CD4-positive, alpha-beta T cell treated with Interleukin-2 at 100 ng/mL for 4 hours (primary cell): ENCODE results near the gene SETX.

Experiments
- DNase-seq: peaks from one replicate; pipeline ENCODE4 v3.0.0-alpha.2; 2020; ENCODE audit warnings: low spot score

Gene SETX

DNA sequence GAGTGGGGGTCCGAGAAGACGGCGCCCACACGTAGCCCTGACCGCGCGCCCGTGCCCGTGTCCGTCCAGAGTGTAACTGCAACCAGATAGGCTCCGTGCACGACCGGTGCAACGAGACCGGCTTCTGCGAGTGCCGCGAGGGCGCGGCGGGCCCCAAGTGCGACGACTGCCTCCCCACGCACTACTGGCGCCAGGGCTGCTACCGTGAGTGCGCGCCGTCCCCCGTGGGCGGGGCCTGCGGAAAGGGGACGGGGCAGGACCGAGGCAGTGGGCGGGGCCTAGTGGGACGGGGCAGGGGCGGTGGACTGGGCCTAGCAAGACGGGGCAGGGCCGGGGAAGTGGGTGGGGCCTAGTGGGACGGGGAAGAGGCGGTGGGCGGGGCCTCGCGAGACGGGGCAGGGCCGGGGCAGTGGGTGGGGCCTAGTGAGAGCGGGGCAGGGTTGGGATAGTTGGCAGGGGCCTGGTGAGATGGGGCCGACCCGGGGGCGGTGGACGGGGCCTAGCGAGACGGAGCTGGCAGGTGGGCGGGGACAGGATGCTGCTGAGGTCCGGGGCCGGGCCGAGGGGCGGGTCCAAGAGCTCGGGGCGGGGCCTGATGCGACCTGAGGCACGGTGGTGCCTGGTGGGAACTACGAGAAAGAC lies 113.8 kb downstream of the SETX start:
- DNase-seq = peak; percentile 99

DNA sequence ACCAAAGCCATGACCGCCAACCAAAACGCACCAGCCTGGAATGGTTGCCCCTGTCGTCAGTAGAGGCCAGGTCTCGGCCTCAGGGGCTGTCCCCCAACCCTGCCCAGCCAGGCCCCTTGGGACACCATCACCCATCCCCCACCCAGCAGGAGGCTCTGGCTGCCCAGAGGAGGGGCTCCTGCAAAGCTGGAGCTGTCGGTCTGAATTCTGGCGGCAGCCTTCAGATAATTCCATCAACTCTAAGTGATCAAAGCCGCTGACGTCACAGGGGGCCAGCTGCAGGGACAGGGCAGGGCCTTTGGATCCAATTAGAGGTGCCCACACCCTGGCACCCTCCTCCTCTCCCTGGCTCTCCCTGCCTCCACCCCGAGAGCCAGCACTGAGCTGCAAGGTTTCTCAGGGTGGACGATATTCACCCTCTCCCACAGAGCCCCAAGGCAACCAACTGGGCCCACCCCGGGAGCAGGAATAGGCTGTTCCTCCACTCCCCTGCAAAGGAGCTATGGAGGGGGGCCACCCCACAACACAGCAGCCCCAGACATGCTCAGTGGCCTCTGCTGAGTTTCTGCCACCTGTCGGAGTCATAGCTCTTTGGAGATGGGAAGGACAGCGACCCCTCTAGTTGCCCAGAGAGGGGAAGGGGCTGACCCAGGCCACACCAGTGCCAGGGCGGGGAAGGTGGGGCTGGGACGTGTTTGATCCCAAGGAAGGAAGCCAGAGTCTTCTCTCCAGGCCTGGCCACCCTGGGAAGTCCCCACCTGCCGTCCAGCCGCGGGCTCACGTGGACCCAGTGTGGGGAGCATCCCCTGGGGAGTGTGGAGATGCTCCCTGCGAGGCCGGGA lies 114.6 kb downstream of the SETX start:
- DNase-seq = no peak

DNA sequence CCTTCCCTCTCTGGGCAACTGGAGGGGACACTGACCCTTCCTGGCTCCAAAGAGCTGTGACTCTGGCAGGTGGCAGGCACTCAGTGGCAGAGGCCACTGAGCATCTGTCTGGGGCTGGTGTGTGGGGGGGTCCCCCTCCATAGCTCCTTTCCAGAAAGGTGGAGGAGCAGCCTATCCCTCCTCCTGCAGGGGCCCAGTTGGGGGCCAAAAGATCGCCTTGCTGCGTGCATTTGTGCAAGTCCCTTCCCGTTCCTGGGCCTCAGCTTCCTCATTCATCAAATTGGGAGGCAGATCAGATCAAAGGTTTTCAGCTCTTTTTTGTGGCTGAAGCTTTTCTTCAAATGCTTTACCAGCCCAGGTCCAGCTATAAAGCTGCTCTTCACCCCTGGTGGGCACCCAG lies 115.3 kb downstream of the SETX start:
- no peak for DNase-seq

DNA sequence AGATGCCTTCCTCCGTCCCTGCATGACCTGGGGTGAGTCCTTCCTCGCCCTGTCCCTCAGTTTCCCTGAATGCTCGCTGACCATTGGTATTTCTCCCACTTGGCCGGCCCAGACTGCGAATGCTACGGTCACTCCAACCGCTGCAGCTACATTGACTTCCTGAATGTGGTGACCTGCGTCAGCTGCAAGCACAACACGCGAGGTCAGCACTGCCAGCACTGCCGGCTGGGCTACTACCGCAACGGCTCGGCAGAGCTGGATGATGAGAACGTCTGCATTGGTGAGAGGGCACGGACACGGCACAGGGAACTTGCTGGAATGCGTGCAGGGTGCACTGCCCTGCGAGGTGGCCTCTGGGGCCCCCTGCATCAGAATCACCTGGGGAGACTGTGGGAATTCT lies 115.8 kb downstream of the SETX start:
- no peak for DNase-seq

DNA sequence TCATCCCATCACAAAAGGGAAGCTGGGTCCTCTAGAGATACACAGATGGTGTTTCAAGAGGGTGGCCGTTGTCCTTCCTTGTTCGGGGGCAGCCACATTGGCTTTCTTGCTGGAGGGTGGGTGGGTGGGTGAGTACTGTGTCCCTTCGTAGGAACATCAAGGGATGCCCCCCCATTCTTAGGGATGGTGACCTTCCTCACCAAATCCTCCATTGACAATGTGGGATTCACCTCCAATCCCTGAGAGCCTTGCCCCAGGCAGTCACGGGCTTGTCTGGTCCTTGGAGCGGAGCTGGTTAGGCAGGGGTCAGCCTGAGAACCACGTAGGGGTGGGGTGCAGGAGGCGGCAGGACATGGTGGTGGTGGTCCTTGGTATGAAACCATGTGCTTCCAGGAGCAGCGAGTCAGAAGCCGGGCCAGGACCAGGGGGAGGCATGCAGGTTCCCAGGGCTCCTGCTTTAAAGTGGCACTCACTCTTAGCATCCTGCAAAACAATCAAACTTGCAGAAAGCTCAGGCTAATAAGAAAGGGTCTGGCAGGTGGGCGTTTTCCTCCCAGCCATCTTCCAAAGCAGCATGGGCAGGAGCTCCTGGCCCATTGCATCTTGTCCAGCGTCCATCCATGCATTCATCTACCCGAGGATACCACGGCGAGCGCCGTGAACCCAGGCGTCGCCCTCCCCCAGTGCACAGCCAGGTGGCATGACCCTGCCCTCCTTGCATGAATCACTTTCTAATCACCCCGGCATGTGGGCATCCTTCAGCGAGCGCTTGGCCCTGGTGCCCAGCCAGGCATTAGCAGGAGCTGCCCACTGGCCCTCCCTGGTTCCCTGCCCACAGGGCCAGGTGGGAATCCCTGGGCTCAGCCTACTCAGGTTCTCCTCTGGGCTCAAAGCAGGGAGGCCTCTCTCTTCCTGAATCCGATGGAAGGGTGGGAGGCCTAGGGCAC lies 116.5 kb downstream of the SETX start:
- DNase-seq = no peak

DNA sequence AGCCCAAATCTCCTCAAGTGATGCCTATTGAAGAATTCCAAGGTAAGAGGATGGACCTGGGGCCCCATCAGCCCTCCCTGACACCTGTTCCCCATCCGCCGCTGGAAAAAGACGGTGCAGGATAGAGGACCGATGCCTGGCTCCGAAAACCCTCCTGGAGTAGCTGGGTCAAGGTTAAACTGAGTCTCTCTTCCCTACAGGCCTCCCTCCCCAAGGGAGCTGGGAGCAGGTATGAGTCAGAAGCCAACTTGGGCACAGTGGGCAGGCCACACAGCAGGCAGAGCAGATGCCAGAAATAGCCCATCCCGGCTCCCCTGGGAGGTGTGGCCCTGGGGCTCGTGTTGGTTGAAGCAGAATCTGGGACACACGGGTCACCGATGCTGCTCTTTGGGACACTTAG lies 117.3 kb downstream of the SETX start:
- no peak for DNase-seq

DNA sequence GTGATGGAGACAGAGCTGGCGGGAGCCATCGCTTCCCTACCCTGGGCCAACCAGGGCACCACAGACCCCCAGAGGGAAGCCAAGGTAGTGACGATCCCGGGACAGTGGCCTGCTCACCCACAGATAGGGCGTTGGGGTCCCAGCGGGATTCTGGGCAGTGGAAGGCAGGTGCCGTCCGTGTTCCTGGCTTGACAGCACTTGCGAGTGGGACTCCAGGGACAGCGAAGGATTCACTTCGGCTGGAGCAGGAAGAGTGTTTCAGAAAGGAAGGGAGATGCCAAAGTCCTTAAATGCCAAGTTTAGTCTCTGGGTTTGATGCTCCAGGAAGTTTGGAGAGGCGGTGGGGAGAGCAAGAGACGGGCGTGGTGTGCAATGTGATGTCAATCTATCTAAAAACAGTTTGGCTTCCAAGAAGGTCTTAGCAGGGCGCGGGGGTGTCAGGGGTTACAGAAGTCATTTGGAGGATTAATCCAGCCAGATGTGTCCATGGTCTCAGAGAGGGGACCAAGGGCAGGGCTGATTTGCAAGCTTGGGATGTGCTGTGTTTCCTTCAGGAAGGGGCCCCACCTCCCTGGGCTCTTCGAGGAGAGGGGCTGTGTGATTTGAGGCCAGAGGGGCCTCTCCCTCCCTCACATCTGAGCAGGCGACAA lies 118.0 kb downstream of the SETX start:
- no peak for DNase-seq

DNA sequence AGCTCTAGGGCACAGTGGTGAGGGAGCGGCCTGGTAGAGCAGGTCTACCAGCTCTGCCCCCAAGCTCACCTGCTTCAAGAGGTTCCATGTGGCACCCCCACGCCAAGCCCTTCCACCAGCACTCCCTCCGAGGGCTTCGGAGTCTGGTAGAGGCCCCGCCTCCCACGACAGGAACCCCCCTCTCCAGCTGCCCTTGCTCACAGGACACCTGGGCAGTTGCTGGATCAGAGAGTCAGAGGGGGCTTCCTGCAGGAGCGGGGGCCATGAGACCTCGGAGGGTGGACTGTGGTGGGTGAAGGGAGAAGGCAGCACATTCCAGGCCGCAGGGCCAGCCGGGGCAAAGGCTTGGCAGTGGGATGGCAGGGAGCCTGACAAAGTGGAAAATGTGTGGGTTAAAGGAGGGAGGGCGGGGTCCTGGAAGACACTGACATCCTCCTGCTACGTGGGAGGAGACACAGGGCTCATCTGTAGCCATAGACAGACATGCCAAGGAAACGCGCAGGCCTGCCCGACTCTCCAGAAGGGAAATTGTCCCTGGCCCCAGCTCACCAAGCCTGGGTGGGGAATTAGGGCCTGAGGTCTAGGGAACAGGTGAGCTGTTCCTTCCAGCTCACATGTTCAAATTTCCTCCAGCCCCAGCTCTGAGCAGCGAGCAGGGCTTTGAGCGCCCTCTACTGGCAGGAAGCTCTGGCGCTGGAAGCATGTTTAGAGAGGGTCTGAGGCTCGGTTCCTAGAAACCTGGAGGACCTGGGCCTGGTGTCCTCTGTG lies 118.7 kb downstream of the SETX start:
- peak; percentile 80 for DNase-seq

DNA sequence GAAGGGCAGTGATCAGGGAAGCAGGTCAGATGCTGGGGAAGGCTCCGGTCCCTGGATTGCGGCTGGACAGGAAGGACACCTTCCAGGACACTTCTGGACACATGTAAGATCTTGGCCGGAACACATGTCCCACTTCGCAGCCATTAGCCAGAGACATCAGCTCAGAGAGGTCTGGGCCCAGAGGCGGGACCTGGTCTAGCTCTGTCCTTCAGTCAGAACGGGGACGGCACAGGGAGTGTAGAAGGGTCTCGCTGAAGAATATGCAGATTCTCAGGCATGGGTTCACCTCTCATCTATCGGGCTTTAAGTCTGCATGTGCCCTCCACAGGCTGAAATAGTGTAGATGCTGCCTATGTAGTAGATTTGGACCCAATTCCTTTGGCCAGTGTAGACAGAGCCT lies 119.7 kb downstream of the SETX start:
- DNase-seq = no peak

DNA sequence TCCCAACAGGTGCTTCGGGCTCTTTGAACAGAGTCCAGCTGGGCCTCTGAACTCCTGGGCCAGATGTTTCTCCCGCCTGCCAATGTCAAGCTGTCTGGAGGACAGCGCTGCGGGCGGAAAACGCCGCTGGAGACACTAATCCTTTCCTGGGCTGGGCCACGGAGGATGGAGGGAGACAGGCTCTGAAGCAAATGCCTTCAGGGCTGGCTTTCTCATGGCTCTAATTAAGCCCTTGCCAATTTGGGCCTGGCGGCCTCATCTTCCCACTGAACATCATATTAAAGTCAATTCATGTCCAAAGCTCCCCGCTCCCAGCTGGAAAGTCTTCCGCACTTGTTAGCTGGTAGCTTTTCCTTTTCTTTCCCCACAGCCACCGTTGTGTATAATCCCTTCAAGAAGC lies 120.3 kb downstream of the SETX start:
- no peak for DNase-seq

DNA sequence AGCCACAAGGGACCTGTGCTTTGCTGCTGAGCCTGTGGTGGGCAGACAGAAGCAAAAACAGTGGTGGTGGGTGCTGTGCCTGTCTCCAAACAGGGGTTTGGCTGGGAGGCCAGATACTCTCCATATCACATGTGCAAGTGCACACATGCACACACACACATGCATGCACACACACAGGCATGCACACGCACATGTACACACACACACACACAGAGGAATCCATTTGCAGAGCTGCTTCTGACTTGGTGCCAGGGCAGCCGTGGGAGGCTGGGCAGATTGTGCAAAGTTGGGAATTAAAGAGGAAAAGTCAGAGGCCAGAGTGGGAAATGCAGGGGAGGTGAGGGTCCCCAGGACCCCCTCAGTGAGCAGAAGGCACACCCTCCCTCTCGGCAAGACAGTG lies 121.6 kb downstream of the SETX start:
- no peak for DNase-seq

DNA sequence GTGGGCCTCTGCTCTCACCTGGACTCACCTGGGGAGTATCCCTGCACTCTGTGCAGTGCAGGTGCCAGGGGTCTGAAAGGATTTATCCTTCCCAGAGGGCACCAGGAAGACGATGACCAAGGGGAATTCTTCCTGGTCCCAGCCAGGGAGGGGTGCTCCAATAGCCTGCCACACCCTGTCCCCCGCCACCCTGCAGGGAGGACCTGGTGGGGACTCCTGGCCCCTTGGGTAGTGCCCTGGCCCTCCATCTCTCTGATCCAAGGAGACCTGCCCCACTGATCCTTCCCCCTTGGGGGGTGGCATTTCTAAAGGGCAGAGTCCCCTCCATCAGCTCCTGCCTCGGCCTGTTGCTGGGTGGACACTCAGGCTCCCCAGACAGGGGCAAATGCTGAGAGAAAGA lies 122.3 kb downstream of the SETX start:
- DNase-seq = no peak

DNA sequence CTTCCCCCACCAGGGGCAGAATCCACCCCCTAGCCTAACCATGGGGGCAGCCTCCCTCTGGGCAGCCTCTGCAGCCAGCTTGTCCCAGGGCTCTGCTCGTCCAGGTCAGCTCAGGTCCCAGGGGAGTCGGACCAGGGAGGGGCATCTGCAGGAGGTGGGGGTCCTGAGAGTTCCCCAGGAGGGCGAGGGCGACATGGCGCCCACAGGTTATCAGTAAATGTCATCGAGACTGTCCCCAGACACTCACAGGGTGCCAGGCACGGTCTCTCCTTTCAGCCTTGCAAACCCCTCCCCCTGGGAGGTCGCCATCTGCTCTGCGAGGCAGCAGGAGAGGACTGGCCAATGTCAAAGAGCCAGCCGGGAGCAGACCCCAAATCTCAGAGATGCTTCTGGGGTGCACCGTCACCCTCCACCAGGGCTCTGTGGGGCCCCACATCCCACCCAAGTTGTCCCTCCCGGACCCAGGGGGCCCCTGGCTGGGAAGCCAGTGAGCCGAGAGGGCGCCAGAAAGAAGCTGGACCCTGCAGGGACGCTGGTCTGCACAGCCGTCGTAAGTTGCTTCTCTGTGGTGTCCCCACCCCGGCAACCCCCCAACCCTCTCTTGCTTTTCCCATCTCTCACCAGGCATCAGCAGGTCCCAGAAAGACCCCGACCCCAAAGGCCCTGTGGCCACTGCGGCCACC lies 123.6 kb downstream of the SETX start:
- no peak for DNase-seq

DNA sequence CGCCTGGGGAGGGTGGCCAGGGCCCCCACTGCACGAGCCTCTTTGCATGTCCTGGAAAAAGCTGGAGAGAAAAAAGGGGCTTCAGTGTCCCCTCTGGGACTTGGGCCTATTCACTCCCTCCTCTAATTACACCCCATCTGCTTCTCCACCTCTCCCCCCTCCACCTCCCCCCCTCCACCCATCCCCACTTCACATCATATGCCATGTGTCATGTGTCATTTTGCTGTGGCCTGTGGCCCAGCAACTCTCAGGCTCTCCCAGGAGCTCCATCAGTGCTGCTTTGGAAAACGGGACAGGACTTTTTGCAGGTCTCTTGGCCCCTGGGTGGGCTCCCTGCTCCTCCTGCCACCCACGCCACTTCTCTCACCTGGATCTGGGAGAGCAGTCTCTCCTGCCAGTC lies 124.2 kb downstream of the SETX start:
- DNase-seq = no peak

DNA sequence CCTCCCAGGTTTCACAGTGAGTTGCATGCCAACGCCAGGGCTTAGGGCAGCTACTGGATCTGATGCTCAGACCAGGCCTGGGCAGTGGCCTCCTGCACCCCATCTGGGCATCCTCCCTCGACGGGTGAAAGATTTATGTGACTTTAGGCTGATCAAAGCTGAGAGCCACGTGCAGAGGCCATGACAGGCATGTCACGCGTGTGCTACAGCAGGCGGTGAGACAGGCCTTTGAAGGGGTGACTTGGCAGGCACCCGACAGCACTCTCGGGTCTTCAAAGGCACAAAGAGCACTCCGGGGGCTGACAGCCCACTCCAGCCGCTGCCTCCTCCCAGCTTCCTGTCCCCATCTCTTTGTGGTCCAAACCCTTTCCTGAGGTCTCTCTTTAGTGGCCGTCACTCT lies 126.7 kb downstream of the SETX start:
- no peak for DNase-seq

DNA sequence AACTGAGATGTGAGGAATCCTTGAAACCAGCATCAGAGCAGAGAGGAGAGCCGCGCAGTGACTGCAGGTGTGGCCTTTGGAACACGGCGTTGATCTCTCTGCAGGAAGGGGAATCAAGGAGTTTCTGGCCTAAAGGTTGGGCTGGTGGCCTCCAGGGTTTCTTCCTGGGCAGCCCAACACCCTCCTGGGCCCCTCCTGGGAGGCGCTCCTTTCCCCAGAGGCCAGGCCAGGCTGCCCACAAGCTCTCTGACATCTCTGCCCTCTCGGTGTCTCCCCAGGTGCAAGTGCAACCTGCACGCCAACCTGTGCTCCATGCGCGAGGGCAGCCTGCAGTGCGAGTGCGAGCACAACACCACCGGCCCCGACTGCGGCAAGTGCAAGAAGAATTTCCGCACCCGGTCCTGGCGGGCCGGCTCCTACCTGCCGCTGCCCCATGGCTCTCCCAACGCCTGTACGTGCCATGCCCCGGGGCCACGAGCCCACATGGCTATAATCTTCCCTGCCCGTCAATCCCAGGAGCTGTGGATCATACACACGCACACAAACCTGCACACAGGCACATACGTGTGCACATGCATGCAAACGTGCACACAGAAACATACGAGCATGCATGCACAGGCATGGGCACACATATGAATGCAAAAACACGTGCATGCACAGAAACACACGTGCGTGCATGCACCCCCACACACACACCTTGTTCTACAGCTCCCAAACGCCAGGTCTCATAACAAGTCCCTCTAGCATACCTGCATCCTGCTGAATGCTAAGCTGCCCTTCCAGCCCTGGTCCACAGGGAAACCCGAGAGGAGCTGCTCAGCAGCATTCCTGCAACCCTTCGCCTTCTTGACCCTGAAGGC lies 128.0 kb downstream of the SETX start:
- DNase-seq = no peak

DNA sequence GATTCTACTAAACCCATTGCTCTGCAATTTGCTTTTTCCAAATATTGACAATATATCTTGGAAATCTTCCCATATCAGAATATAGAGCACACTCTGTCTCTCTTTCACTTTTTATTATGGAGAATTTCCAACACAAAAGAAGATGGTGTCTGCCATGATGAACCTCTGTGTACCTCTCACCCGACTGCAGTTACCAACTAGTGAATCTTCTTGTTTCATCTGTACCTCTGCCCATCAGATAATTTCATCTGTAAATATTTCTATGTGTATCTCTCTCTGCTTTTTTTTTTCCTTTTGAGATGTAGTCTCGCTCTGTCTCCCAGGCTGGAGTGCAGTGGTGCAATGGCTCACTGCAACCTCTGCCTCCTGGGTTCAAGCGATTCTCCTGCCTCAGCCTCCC lies 130.1 kb downstream of the SETX start:
- no peak for DNase-seq

DNA sequence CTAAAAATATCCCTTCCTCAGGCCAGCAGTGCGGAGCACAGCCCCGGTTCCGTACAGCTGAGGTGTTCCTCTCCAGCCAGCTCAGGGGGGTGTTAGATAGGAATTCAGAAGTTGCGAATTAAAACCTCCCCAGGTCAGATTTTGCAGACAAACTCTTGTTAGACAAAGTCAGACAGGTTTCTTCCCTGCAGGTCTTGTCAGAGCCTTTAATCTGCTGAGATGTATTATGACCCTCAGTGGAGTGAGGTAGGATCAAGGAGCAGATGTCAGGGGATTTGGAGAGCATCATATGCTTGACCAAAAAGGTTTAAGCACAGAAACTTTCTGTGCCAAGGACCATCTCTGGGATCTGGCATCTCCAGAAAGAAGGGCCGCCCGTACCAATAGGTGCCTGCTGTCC lies 132.8 kb downstream of the SETX start:
- DNase-seq = no peak

DNA sequence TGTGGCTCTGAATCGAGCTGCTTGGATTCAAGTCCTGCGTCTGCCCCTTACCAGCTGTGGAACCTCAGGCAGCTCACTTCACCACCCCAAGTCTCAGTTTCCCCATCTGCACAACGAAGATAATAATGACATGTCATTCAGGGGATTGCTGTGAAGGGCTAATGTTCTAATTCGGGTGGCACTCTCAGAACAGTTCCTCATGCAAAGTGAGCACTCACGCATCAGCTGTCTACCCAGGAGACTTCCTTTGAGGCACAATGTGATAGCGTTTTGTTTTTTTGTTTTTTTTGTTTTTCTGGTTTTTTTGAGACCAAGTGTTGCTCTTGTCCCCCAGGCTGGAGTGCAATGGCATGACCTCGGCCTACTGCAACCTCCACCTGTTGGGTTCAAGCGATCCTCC lies 136.6 kb downstream of the SETX start:
- DNase-seq = no peak
